AG10803 (cell line): Measurements from ENCODE around the gene DNAJC6.

Experiments used
- DNase-seq: peaks from one replicate; pipeline ENCODE4 v3.0.0; 2010; ENCODE audit warnings: low read depth
- H3K4me3 ChIP-seq: 2 replicates; pipeline ENCODE4 v1.5.1; 2011; ENCODE audit warnings: mild to moderate bottlenecking, low read length, control low read depth
- CTCF ChIP-seq: conservative IDR thresholded peaks from 2 replicates; pipeline ENCODE4 v1.5.1; 2011; ENCODE audit warnings: mild to moderate bottlenecking, low read length, control low read depth, inconsistent platforms

Gene DNAJC6

GRCh38 chr1:65355031-65355712 lies 45.8 kb downstream of the DNAJC6 start:
- TF ChIP-seq CTCF: no peak
- no peak overlapping the region for H3K4me3 ChIP-seq
- no peak for DNase-seq

DNA sequence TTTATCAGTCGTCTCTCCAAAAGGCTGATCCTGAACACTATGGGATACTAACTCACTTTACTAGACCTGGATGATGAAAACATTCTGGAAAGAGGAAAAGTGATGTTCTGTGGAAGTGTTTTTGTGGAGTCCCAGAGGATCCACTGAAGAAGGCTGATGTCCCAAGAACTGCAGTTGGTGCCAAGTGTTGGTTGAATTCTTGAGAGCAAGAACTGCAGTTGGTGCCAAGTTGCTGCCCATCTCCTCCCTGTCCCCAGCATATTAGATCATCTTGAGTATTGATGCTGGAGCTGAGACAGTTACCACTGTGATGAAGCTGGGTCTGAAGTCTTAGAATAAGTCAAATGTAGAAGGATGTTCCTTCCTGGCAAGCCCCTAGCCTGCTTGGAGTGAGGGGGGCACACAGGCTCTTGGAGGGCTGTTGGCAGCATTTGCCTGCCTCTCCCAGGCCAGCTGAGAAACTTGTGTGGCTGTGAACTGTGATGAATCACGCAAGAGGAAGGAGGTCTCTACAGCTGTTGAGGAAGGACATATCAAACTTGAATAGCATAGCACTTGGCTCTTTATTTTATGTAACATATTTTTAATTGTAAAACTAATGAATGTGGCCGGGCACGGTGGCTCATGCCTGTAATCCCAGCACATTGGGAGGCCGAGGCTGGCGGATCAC lies 48.1 kb downstream of the DNAJC6 start:
- DNase-seq: peak; percentile 11
- no peak for TF ChIP-seq CTCF
- H3K4me3 ChIP-seq: no peak overlapping the region

DNA sequence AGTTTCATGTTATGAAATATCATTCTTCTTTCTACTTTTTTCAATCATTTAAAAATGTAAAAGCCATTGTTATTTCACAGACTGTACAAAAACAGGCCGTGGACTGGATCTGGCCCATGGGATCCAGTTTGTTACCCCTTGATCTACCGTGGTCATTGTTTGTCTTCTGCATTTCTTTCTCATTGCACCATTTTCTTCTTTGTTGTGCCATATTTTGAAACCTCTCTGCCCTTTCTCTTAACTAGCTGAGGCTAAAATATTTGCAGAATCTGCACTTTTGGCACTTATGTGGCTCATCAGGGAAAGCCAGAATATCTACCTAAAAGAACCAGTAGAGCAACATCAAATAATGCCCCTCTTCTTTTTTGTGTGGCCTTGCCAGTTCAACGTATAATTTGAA lies 50.5 kb downstream of the DNAJC6 start:
- TF ChIP-seq CTCF: no peak
- H3K4me3 ChIP-seq: no peak overlapping the region
- DNase-seq: peak; percentile 3

DNA sequence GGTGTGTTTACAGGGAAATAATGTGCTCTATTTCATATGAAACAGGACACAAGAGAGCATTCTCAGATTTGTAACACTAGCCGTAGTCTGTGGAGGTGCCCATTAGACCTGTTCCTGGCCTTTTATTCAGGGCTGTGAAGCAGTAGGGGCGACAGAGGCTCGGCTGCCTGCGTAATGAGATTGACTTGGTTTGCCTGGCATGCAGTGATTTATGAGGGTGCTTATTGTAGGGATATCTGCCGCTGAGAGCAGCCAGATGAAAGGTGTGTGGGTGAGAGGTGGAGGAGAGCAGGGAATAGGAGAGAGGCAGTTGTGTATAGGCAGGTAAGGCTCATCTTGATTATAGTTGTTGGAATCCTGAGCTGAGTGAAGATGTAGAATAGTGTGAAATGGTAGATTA lies 51.3 kb downstream of the DNAJC6 start:
- no peak for DNase-seq
- H3K4me3 ChIP-seq: no peak overlapping the region
- no peak for TF ChIP-seq CTCF

GRCh38 chr1:65362545-65362944 lies 53.2 kb downstream of the DNAJC6 start:
- no peak overlapping the region for H3K4me3 ChIP-seq
- TF ChIP-seq CTCF: no peak
- no peak for DNase-seq

GRCh38 chr1:65363484-65363883 lies 54.1 kb downstream of the DNAJC6 start:
- TF ChIP-seq CTCF: no peak
- no peak overlapping the region for H3K4me3 ChIP-seq
- DNase-seq: no peak

- no peak for TF ChIP-seq CTCF
- H3K4me3 ChIP-seq: no peak overlapping the region
- DNase-seq: no peak
Measured at GRCh38 chr1:65368403-65368802, 59.1 kb downstream of the DNAJC6 start.
